GM21515 (cell line): ENCODE results near the gene IL1R1.

Experiments used
- ATAC-seq: cut with Tn5 transposase; IDR thresholded peaks from one replicate; pipeline ENCODE4 v1.9.1; 2021; ENCODE audit not compliant: unreplicated experiment

The IL1R1 gene

DNA sequence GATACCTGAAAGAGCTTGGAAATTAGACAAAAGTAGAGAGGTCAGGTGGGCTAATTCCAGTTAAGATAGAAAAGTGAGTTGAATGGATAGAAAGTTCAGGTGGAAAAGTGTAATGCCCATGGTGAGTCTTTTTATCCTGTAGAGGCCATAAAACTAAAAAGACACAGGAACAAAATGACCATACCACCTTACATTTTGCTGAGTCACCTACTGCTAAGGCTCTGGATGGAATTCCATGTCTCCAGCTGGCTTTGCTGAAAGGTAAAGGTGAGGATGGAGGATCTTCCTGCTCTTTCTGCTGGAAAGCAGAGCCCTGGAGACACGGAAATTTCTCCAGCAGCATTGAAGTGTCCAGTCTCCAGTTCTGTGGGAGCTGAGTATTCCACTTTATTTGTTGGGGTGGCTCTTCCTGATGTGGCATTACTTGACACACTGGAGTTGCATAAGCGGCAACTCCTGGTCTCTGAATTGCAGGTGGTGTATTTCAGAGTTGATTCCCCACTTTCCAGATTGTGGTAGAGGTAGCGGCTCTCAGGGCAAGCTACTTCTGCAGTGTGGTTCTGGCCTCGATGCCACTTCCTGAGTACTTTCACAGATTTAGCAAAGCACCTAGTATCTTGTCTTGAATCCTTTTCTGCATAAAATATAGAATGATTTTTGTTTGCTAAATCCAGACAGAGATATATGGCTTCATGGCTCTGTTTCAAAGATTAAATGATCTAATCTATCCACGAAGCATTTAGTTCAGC, 55.0 kb downstream of the IL1R1 start:
- no peak for ATAC-seq

DNA sequence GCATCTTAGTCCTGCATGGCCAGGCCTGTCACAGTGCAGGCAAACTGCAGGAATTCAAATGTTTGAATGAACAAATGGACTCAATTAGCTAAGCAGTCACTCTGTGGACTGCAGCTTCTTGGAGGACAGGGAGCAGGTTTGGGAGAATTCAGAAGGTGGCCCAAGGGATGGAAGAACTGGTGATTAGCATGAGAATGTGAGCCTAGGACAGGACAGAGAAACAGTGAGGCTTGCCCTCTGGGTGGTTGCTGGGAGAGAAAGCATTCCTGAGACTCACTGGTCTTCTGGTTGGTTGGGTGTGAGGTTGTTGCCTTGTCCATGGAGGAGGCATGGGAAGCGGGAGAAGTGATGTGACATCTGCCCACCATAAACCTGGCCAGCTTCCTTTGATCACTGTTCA, 58.0 kb downstream of the IL1R1 start:
- ATAC-seq, result no peak

DNA sequence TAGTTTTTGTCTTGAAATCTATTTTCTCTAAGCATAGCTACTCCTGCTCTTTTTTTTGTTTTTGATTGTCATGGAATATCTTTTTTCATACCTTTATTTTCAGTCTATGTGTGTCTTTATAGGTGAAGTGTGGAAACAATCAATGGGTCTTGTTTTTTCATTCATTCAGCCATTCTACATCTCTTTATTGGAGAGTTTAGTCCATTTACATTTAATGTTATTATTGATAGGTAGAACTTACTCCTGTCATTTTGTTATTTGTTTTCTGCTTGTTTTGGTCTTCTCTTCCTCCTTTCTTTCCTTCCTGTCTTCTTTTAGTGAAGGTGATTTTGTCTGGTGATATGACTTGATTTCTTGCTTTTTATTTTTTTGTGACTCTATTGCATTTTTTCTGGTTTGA, 62.1 kb downstream of the IL1R1 start:
- ATAC-seq, result no peak

DNA sequence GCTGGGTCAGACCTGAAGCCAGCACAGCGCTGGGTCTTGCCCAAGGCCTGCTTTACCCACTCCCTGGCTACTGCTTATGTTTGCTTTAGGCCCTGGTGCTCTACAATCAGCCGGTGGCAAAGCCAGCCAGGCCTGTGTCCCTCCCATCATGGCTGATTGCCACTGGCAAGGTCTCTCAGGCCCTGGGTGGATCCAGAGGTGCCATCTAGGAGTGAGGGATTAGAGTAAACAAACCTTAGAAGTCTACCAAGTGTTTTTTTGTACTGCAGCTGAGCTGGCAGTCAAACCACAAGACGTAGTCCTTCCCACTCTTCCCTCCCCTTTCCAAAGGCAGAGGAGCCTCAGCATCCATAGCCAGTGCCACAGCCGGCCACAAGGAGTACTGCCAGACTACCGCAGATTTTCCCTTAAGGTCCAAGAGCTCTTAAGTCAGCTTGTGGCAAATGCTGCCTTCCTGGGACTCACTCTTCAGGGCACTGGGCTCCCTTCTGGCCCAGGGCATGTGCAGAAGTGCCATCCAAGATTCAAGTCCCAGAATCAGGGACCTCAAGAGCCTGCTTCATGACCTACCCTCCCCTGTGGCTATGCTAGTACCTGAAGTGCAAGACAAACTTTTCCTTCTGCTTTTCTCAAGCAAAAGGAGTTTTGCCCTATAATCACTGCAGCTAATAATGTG, 64.3 kb downstream of the IL1R1 start:
- ATAC-seq, result no peak

DNA sequence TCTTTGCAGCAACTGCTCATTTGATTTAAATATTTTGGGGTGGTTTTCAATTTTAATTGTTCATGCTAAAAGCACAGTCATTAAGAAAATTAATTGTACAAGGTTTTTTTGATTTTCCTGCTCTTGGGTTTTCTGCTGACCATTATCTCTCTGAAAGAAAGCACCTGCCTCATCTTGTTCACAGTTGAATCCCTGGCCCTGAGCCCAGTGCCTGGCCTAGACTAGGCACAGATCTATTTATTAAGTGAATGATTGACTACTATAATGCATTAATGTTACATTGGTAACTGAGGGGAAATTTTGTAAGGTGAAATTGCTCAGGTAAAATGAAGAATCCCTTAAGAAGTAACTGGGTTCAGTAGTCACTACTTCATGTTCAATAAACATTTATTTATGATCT, 66.2 kb downstream of the IL1R1 start:
- ATAC-seq, result no peak

DNA sequence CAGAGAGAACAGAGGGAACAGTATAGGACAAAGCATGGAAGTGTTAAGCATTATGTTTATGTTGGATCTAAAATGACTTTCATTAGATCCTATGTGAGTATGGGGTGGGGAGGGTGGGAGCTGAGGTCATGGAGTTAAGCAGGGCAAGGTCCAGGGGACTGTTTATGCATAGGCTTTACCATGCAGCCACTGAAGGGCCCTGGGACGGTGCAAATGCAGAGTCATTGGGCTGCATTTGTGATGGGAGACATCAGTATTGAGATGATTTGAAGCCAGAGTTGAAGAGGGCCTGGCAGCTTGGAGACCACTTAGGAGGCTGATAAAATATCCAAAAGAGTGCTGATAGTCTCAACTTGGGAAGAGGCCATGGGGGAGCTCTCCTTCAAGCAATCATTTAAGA, 66.9 kb downstream of the IL1R1 start:
- no peak for ATAC-seq

DNA sequence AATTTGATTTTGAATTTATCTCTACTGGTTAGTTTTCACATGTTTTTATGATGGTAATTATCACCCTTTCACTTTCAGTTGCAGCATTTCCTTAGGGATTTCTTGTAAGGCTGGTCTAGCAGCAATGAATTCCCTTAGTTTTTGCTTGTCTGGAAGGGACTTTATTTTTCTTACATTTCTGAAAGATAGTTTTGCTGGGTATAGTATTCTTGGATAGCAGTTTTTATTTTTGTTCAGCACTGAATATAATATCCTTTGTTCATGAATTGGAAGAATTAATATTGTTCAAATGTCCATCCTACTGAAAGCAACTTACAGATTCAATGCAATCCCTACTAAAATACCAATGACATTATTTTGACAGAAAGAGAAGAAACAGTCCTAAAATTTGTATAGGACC, 74.5 kb downstream of the IL1R1 start:
- no peak for ATAC-seq

DNA sequence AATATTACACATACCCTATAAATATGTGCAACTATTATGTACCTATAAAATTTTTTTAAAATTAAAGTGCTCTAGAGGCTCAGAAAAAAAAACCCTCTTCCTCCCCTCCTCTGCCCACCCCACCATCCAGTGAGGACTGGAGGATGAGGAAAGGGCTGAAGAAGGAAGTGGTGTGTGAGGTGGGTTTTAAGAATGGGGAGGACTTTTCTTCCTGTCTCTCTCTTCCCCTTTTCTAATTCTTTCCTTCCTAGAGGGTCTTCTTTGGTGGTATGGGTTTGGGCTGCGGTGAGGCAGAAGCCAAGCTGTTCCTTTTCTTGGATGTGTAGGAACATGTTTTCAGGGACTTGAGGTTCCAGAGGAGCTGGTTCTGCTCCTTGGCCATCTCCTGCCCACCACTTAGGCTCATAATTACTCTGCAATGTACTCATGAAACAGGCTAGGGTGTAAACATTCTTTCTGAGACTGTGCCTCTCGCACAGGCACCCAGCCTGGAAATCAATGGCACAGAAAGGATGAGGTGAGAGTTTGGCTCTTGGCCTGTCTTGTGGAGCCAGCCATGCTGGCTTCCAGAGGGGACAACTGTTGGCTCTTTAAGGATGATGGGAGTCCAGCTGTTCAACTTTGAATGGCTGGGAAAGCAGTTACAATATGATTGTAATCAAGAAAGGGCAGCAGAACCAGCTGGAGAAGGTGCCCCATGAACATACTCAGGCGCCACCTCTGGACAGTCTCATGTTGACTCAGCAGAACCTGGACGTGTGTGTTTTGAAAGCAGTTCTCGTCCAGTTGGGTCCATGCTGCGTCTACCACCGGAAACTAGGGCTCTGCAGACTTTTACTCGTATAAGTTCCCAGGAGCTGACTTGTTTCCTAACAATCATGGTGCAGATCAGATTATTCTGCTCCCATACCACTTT, 82.5 kb downstream of the IL1R1 start:
- ATAC-seq, result no peak

DNA sequence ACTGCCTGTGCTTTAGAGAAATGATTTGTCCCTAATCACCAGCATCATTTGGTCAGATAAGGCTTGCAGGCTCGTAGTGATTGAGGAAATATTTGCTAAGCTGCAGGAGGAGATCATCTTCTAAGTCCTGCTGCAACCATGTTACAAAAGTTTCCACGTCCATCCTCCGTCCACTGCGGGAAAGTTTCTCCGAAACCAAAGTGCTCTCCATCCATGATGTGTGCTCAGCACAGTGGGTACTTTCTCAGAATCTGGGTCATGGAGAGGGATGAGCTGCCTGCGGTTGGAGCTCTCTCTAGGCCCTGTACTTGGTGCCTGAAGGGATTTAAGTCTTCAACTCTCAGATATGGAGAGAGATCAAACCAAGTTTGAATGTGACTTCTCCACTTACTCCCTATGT, 83.6 kb downstream of the IL1R1 start:
- ATAC-seq, result no peak

DNA sequence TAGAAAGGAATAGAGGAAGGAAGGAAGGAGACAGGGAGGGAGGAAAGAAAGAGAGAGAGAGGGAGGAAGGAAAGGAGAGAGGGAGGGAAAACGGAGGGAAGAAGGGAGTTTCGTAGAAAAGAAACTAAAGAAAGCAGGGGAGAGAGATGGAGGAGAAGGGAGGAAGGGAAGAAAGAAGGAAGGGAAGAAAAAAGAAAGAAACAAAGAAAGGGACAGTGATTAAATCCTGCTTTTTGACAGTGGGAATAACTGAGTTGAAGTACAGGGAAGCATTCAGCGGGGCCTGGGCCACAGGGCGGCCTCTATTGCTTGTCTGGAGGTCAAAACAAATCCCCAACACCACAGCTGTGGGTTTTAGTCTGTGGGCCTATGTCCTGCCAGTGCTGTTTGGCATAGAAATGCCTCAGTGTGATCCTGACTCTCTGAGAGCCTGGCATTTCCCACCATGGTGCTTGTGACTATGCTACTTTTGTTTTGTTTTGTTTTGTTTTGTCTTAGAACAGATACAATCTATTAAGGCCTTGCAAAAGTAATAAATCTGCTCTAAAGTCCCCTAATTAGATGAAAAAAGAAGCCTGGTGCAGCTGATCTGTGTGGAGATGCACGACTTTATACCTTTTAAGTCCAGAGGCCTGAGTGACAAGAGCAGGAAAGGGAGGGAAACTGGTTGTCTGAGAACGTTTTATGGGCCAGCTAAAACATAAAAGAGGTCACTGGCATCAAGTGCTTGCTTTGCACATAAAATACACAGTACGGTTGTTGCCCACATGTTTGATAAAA, 84.3 kb downstream of the IL1R1 start:
- no peak for ATAC-seq

DNA sequence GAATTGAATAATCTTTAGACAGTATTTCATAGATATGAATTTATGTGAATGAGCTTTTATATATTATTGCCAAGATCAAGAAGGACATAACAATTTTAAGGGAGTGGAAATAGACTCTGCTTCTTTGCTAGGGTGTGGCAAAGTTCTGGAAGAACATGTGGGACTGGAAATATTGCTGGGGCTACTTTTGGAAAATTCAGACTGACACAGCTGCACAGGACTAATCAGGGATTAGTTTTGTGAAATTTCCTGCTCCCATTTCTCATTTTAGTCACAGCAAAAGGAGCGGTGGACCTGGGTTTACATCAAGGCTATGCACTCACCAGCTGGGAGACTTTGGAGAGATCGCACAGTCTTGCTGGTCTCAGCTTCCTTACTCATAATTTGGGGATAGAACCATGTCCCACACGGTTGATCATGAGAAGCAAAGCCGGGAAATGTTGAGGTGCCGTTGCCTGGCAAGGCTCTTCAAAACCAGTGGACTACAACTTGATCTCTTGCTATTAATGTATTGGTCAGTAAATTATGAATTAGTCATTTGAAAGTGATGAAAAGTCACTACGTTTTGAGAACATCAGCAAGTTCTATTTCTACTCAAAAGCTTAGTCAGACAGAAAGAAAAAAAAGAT, 86.7 kb downstream of the IL1R1 start:
- no peak for ATAC-seq
